Activated CD4-positive, CD25-positive, alpha-beta regulatory T cell (primary cell): ENCODE measurements around the gene SHROOM4.

Source experiments
- DNase-seq, 4 experiments: peaks; one replicate each; lab custom pipeline; 2025; lab: John Stamatoyannopoulos, UW

Gene SHROOM4

DNA sequence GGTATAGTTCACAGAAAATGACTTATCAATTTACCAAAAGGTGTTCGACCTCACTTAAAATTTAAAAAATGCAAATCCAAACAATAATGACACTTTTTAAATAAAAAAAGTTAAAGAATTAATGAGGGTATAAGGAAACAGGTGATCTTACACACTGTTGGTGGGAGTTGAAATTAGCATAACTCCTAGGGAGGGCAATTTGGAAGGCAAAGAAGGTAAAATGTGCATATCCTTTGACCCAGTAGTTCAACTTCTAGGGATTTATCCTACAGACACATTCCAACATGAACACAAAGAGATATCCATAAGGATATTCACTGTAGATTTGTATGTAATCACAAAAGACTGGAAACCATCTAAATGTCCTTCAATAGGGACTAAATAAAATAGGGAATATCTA, 199.5 kb downstream of the SHROOM4 start:
- DNase-seq: no peak

DNA sequence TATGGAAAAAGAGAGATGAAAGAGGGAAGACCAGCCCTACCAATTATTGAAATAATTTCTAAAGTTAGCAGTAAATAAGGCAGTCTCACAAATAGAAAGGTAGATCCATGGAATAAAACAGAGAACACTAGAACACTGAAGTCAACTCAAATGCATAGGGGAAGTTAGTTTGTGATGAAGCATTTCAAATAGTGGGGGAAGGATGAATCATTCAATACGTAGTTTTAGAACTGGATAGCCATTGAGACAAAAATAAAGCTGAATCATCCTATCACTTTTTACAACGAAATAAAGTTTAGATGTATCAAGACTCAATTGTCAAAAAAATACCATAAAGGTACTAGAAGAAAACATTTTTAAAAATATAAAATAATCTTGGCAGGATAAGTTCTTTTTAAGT, 200.1 kb downstream of the SHROOM4 start:
- no peak for DNase-seq

GRCh38 chrX:50609796-50610195, 204.2 kb downstream of the SHROOM4 start:
- DNase-seq: no peak

- no peak for DNase-seq
Measured at GRCh38 chrX:50606300-50606950, 207.6 kb downstream of the SHROOM4 start.

- no peak for DNase-seq
Measured at GRCh38 chrX:50596056-50596455, 217.9 kb downstream of the SHROOM4 start.

DNA sequence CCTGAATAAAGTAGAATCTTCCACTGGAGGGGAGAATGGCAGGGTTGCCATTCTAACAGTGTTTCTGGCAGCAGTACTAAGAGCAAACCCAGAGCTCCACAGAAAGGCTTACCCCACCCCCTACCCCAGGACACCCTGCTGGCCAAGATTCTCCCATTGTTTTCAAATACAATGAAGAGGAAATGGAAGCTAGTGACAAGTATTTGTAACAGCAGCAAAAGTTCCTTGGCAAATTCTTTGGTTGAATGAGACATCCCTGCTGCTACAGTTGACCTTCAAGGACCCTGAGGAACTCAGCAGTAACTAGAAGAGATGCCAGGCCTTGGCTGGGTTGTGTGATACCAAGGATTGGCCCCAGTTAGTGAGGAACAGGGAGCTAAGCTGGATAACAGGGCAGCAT, 219.2 kb downstream of the SHROOM4 start:
- no peak for DNase-seq

GRCh38 chrX:50586980-50587379, 227.0 kb downstream of the SHROOM4 start:
- DNase-seq: no peak

DNA sequence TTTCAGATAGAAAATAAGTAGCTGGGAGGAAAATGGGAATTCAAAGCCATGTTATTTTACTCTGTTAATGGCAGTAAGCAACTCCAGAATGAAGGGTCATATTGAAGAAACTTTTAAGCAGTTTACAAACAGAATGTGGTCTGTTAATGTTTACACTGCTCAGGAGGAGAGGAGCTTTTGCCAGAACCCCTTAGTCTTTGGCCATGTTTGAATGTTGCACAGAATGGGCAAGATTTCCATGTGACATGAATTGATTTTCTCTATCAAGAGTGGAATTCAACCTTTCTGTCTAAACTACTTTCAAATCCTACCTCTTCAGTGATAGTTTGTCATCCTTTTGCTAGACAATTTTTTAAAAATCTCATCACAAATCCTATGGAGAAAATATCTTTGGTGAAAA, 227.6 kb downstream of the SHROOM4 start:
- no peak for DNase-seq

DNA sequence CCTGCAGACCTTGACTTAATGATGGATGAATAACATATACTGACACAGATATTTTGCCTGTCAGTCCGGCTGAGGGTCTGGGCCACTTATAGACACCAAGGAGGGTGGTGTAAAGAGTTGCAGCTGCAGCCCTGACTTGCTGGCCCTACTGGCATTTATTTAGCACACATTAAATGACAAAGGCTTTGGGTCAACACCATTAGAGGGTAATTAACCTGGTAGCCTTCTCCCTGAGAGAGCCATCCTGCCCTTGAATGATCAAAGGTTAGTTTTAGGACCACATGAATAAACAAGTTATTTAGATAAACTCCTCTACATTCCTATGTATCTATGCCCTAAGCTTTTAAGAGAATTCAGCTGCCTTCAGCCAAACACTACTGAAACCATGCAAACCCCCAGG, 232.6 kb downstream of the SHROOM4 start:
- no peak for DNase-seq

DNA sequence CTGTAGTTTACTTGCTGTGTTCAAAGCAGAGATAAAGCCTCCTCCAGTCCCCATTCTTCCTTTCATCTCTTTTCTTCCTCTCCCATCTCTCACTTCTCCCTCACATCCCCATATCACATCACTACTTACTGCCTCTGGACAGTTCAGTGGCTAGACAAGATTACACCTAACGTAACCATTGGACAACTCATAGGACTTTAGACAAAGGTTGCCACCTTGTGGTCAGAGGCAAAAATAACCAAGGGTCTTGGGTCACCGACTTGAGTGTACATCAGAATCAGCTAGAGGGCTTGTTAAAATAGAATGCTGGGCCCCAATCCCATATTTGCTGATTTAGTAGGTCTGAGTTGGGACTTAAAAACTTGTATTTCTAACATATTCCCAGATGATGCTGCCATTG, 234.0 kb downstream of the SHROOM4 start:
- no peak for DNase-seq

DNA sequence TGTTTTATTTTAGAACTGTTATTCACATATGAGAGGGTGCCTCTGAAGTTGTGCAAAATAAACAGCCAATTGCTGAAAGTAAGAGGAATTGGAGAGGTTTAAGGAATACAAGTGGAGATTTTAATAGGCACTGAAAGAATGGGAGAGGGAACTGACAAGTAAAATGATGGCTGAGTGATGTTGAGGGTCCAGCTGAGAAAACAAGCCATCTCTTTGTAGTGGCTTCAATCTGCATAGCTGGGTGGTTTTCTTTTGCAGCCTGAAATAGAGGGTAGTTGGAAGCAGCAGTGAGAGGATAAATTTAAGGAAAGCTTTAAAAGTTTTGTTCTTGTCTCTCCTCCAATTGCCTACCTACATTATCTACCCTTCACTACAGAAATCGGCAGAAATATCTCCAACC, 236.7 kb downstream of the SHROOM4 start:
- no peak for DNase-seq

- no peak for DNase-seq
Measured at GRCh38 chrX:50567636-50568035, 246.4 kb downstream of the SHROOM4 start.

DNA sequence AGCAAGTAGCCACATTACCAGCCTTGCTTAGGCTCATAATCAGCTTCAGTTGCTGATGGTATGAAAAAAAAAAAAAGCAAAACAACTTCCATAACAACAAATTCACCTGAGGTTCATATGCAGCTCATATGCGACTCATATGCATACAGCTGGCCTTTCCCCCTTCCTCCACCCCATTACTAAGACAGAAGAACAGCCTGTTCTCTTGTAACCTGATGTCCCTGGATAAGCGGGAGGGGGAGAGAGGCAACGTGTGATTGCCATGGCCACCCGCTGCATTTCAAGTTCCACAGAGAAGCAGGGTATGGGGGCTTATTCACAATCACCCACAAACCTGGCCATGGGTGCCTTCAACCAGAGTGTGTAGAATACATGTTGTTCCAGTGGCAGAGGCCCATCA, 248.3 kb downstream of the SHROOM4 start:
- no peak for DNase-seq
